Measurements from ENCODE around the gene CUTA. TPM values are rescaled to one million over a fixed set of nuclear protein-coding genes. Genes with fewer than 3 reads are reported as not detected.

Gene CUTA
- total and polyA plus RNA-seq, 2 of the 13 experiments (the other 11 are each of a cell fraction or from before 2014, with no cell fraction given) = 170 to 180 TPM

DNA sequence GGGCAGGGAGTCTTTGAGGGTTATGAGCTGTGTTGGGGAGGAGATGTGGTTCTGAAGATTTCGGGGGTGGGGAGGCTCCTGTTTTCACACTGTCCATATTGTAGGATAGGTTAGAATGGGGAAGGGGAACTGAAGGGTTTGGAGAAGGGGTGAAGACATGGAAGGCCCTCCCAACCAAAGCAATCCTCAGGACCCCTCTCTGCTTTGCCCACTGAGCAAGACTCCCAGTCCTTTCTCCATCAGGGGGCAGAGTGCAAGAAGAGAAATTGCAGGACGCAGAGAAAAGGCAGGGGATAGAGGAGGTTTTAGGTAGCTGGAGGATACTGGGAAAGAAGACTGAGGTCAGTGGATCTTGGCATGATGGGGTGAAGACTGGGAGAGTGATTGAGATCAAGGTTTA is 5.9 kb upstream of the CUTA start:
- POLR2A ChIA-PET = no interaction called here
- CTCF ChIA-PET (ENCODE audit: low intra/inter-chr PET ratio, low total read pairs) = no interaction called here
- in situ Hi-C loops (cut with HindIII; ENCODE audit: extremely low pct_ligation_motif_present, low pct_unique_long_range_greater_than_20kb) (loop anchor here (25.0 kb wide), 1 partner anchor 136 kb away; the partner anchor contains the start of genes B3GALT4, PFDN6, RGL2 and WDR46), intact Hi-C loops (cut with micrococcal nuclease; ENCODE audit: unreplicated experiment) (no loop called here)
- Histone ChIP-seq H3K4me2 (ENCODE audit: low read depth, low read length) (no peak overlapping the region), H3K4me3 (replicated peaks in 1 of 3; ENCODE audit: insufficient read depth in 1 of 3, low read depth in 2 of 3, low read length in 3 of 3) (no peak overlapping the region), H3K9ac (ENCODE audit: insufficient read depth, low read depth, low read length) (no peak overlapping the region), H2AFZ (ENCODE audit: low read length) (no peak overlapping the region), H3K27me3 (ENCODE audit: control insufficient read depth in 1 of 2, insufficient read depth in 2 of 2, low read length in 2 of 2) (peaks cover 2 to 35% of the 10 kb centered on the region in 2 experiments; a peak in 3 of 5 replicates), H3K27ac (ENCODE audit: extremely low read length, insufficient read depth, low read length) (no peak overlapping the region), H3K36me3 (replicated peaks in 1 of 2; ENCODE audit: control insufficient read depth in 1 of 2, insufficient read depth in 2 of 2, low read length in 2 of 2) (no peaks in the 10 kb centered on the region), H3K4me1 (ENCODE audit: insufficient read depth, low read length) (peaks cover 41% of the 10 kb centered on the region), H3K9me3 (ENCODE audit: low read length) (no peaks in the 10 kb centered on the region), H4K20me1 (ENCODE audit: insufficient read depth, low read length) (no peaks in the 10 kb centered on the region), H3K79me2 (ENCODE audit: insufficient read depth, low read length) (no peaks in the 10 kb centered on the region)
- FAIRE-seq (no peak), DNase-seq (ENCODE audit: low spot score) (no peak), ATAC-seq (no peak)
- no peak for TF ChIP-seq RAD51 (IDR thresholded peaks at IDR 0.05; ENCODE audit: borderline replicate concordance)
- no peak for TF ChIP-seq ONECUT2 (CRISPR knock-in tag; IDR thresholded peaks at IDR 0.05)
- TF ChIP-seq ARNTL (CRISPR knock-in tag; IDR thresholded peaks at IDR 0.05) = no peak
- TF ChIP-seq, protein P1, sequence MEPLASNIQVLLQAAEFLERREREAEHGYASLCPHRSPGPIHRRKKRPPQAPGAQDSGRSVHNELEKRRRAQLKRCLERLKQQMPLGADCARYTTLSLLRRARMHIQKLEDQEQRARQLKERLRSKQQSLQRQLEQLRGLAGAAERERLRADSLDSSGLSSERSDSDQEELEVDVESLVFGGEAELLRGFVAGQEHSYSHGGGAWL (CRISPR knock-in tag; IDR thresholded peaks at IDR 0.05) = no peak
- WGBS (ENCODE audit: low lambda C conversion rate) = 67% methylated on average over 2 of the region's 2 CpGs
- BruUV-seq (replicated peaks) = no TSS peak

DNA sequence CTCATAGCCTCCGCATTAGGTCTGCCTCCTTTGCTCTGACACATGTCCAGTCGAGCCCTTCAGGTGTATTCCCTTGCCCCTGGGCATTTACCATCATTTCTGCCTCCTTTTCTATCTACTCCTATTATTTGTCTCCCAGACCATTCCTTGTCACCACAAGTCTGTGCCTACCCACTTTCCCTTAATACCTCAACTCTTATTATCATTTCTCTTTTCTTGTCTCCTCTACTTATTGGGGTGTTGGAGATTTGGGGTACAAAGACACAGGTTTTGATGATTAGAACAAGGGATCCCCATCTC is 3.4 kb upstream of the CUTA start:
- no peak overlapping the region for H3K9ac ChIP-seq (ENCODE audit: insufficient read depth, low read depth, low read length)
- ChIA-PET POLR2A (no interaction called here), CTCF (ENCODE audit: low intra/inter-chr PET ratio, low total read pairs) (no interaction called here)
- H3K4me1 ChIP-seq (ENCODE audit: insufficient read depth, low read length) = peaks cover 46% of the 10 kb centered on the region
- in situ Hi-C loops (cut with HindIII; ENCODE audit: extremely low pct_ligation_motif_present, low pct_unique_long_range_greater_than_20kb) (loop anchor here (25.0 kb wide), 1 partner anchor 134 kb away; the partner anchor contains the start of genes B3GALT4, PFDN6, RGL2 and WDR46), intact Hi-C loops (cut with micrococcal nuclease; ENCODE audit: unreplicated experiment) (no loop called here)
- H3K36me3 ChIP-seq (replicated peaks in 1 of 2; ENCODE audit: control insufficient read depth in 1 of 2, insufficient read depth in 2 of 2, low read length in 2 of 2) = peaks cover 0 to 3% of the 10 kb centered on the region in 2 experiments; a peak in 1 of 5 replicates
- no peak overlapping the region for H3K4me3 ChIP-seq (replicated peaks in 1 of 3; ENCODE audit: insufficient read depth in 1 of 3, low read depth in 2 of 3, low read length in 3 of 3)
- ATAC-seq (no peak), FAIRE-seq (no peak), DNase-seq (ENCODE audit: low spot score) (no peak)
- no peak overlapping the region for H3K27ac ChIP-seq (ENCODE audit: extremely low read length, insufficient read depth, low read length)
- H3K79me2 ChIP-seq (ENCODE audit: insufficient read depth, low read length) = peaks cover 14% of the 10 kb centered on the region
- 48% methylated on average over 2 of the region's 2 CpGs for WGBS (ENCODE audit: low lambda C conversion rate)
- no peaks in the 10 kb centered on the region for H3K9me3 ChIP-seq (ENCODE audit: low read length)
- no peak overlapping the region for H3K4me2 ChIP-seq (ENCODE audit: low read depth, low read length)
- H2AFZ ChIP-seq (ENCODE audit: low read length) = no peak overlapping the region
- TF ChIP-seq NONO (IDR thresholded peaks at IDR 0.05) (no peak), NONO (CRISPR knock-in tag; conservative IDR thresholded peaks at IDR 0.05) (no peak), KLF6 (CRISPR knock-in tag; IDR thresholded peaks at IDR 0.05) (no peak), NR2F2 (IDR thresholded peaks at IDR 0.05; ENCODE audit: borderline replicate concordance, low read depth) (no peak), KDM2A (CRISPR knock-in tag; IDR thresholded peaks at IDR 0.05; ENCODE audit: borderline replicate concordance, low read depth) (no peak), TCF7L2 (IDR thresholded peaks at IDR 0.05; ENCODE audit: low read depth, low read length) (no peak), BCL6 (CRISPR knock-in tag; IDR thresholded peaks at IDR 0.05) (no peak), NCOA1 (CRISPR knock-in tag; IDR thresholded peaks at IDR 0.05) (no peak), ZSCAN12 (CRISPR knock-in tag; IDR thresholded peaks at IDR 0.05) (no peak), ZNF589 (CRISPR knock-in tag; conservative IDR thresholded peaks at IDR 0.05) (no peak), ZNF12 (CRISPR knock-in tag; IDR thresholded peaks at IDR 0.05) (no peak)
- TF ChIP-seq, protein P2, sequence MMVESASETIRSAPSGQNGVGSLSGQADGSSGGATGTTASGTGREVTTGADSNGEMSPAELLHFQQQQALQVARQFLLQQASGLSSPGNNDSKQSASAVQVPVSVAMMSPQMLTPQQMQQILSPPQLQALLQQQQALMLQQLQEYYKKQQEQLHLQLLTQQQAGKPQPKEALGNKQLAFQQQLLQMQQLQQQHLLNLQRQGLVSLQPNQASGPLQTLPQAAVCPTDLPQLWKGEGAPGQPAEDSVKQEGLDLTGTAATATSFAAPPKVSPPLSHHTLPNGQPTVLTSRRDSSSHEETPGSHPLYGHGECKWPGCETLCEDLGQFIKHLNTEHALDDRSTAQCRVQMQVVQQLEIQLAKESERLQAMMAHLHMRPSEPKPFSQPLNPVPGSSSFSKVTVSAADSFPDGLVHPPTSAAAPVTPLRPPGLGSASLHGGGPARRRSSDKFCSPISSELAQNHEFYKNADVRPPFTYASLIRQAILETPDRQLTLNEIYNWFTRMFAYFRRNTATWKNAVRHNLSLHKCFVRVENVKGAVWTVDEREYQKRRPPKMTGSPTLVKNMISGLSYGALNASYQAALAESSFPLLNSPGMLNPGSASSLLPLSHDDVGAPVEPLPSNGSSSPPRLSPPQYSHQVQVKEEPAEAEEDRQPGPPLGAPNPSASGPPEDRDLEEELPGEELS (CRISPR knock-in tag; IDR thresholded peaks at IDR 0.05) = no peak
- no TSS peak for BruUV-seq (replicated peaks)
- peaks cover 2 to 35% of the 10 kb centered on the region in 2 experiments; a peak in 3 of 5 replicates for H3K27me3 ChIP-seq (ENCODE audit: control insufficient read depth in 1 of 2, insufficient read depth in 2 of 2, low read length in 2 of 2)
- no peaks in the 10 kb centered on the region for H4K20me1 ChIP-seq (ENCODE audit: insufficient read depth, low read length)

Measured in HepG2 (cell line).